Activated CD8-positive, alpha-beta T cell treated with anti-CD3 and anti-CD28 coated beads, Interleukin-2, amount 10 ng/mL, durations not matched to agents 7 days and 5 days (primary cell): ENCODE results near the gene HPS1. TPM values are rescaled to one million over a fixed set of nuclear protein-coding genes. Genes with fewer than 3 reads are reported as not detected.
A peak's percentile ranks its signal among the peaks of the same experiment; 100 is the strongest.
"Not testable (repeated sequence)": the region's sequence is repeated elsewhere in the genome, so short reads cannot be mapped to it uniquely, and the experiment has no call there.

Source experiments
- ATAC-seq: fragments of 150-1000 bp; cut with Tn5 transposase; one replicate; pipeline ENCODE4 v1.10.0; 2021; ENCODE audit warnings: moderate library complexity
- CTCF ChIA-PET: fragments of 350-600 bp; sonication (Branson Sonifier 250); formaldehyde crosslinking; loops from one replicate; lab custom pipeline; 2021; ENCODE audit warnings: antibody characterized with exemption; lab: Charles Lee
- POLR2A ChIA-PET: fragments of 350-600 bp; sonication (Branson Sonifier 250); formaldehyde crosslinking; loops from one replicate; lab custom pipeline; 2021; ENCODE audit warnings: antibody characterized with exemption; lab: Charles Lee
- DNase-seq: peaks from one replicate; pipeline ENCODE4 v3.0.0-alpha.2; 2020
- H3K27ac Mint-ChIP-seq: one replicate; pipeline ENCODE4 v1.8.0; 2021; ENCODE audit warnings: mild to moderate bottlenecking, mixed read lengths
- H3K27me3 Mint-ChIP-seq: one replicate; pipeline ENCODE4 v1.8.0; 2021; ENCODE audit warnings: low read depth, mixed read lengths
- H3K36me3 Mint-ChIP-seq: one replicate; pipeline ENCODE4 v1.8.0; 2021; ENCODE audit warnings: low read depth, mixed read lengths
- H3K4me1 Mint-ChIP-seq: one replicate; pipeline ENCODE4 v1.8.0; 2021; ENCODE audit warnings: low read depth, mixed read lengths
- H3K4me3 Mint-ChIP-seq: one replicate; pipeline ENCODE4 v1.8.0; 2021; ENCODE audit warnings: mild to moderate bottlenecking, mixed read lengths
- H3K9me3 Mint-ChIP-seq: one replicate; pipeline ENCODE4 v1.8.0; 2022; ENCODE audit warnings: mixed read lengths; ENCODE audit not compliant: insufficient read depth
- total RNA-seq, 2 experiments: library from RNA; stranded (reverse); gene quantifications; one replicate each; pipeline ENCODE4 v1.2.3, GENCODE V29; 2021

Gene HPS1
- total RNA-seq, 2 experiments from 2014 or later: 85.2 to 91.9 TPM

GRCh38 chr10:98394851-98395440, 51.8 kb downstream of the HPS1 start:
- no peak overlapping the region for H3K4me3 Mint-ChIP-seq
- no peak for DNase-seq
- peaks cover 2% of the 10 kb centered on the region for H3K36me3 Mint-ChIP-seq
- POLR2A ChIA-PET: no interaction called here
- H3K27ac Mint-ChIP-seq: no peak overlapping the region
- H3K4me1 Mint-ChIP-seq: peaks cover 24% of the 10 kb centered on the region
- no peaks in the 10 kb centered on the region for H3K9me3 Mint-ChIP-seq
- H3K27me3 Mint-ChIP-seq: no peaks in the 10 kb centered on the region
- CTCF ChIA-PET: interaction anchor here (1.1 kb wide), 1 partner anchor 18 kb away, joined by 3 read pairs; no protein-coding TSS in a partner anchor
- ATAC-seq: no peak

GRCh38 chr10:98391578-98391991, 55.1 kb downstream of the HPS1 start:
- peak overlapping the region; percentile 58 for H3K4me3 Mint-ChIP-seq
- peak overlapping the region; percentile 87 for H3K27ac Mint-ChIP-seq
- no peaks in the 10 kb centered on the region for H3K9me3 Mint-ChIP-seq
- H3K27me3 Mint-ChIP-seq: no peaks in the 10 kb centered on the region
- DNase-seq (peak; percentile 54), ATAC-seq (peak; percentile 76)
- peaks cover 26% of the 10 kb centered on the region for H3K4me1 Mint-ChIP-seq
- H3K36me3 Mint-ChIP-seq: peaks cover 2% of the 10 kb centered on the region
- POLR2A ChIA-PET: interaction anchor here (1.3 to 1.7 kb wide), 2 partner anchors 12 to 54 kb away, joined by 3 read pairs; no protein-coding TSS in a partner anchor
- CTCF ChIA-PET: interaction anchor here (1.7 kb wide), 1 partner anchor 34 kb away, joined by 7 read pairs; no protein-coding TSS in a partner anchor

GRCh38 chr10:98391065-98391464, 55.7 kb downstream of the HPS1 start:
- CTCF ChIA-PET: interaction anchor here (1.7 kb wide), 1 partner anchor 34 kb away, joined by 7 read pairs; no protein-coding TSS in a partner anchor
- DNase-seq (peak; percentile 41), ATAC-seq (peak; percentile 70)
- H3K36me3 Mint-ChIP-seq: peaks cover 2% of the 10 kb centered on the region
- H3K27ac Mint-ChIP-seq: peak overlapping the region; percentile 87
- no peaks in the 10 kb centered on the region for H3K27me3 Mint-ChIP-seq
- H3K4me1 Mint-ChIP-seq: peaks cover 26% of the 10 kb centered on the region
- no peaks in the 10 kb centered on the region for H3K9me3 Mint-ChIP-seq
- POLR2A ChIA-PET: interaction anchor here (1.3 to 1.7 kb wide), 2 partner anchors 12 to 55 kb away, joined by 3 read pairs; no protein-coding TSS in a partner anchor
- peak overlapping the region; percentile 58 for H3K4me3 Mint-ChIP-seq

GRCh38 chr10:98390406-98390805, 56.3 kb downstream of the HPS1 start:
- DNase-seq (no peak), ATAC-seq (no peak)
- CTCF ChIA-PET: interaction anchor here (1.7 kb wide), 1 partner anchor 35 kb away, joined by 7 read pairs; no protein-coding TSS in a partner anchor
- H3K4me1 Mint-ChIP-seq: peaks cover 26% of the 10 kb centered on the region
- H3K9me3 Mint-ChIP-seq: no peaks in the 10 kb centered on the region
- no peak overlapping the region for H3K4me3 Mint-ChIP-seq
- POLR2A ChIA-PET: interaction anchor here (1.7 kb wide), 1 partner anchor 55 kb away, joined by 3 read pairs; no protein-coding TSS in a partner anchor
- H3K27ac Mint-ChIP-seq: peak overlapping the region; percentile 17
- H3K36me3 Mint-ChIP-seq: peaks cover 2% of the 10 kb centered on the region
- H3K27me3 Mint-ChIP-seq: no peaks in the 10 kb centered on the region

DNA sequence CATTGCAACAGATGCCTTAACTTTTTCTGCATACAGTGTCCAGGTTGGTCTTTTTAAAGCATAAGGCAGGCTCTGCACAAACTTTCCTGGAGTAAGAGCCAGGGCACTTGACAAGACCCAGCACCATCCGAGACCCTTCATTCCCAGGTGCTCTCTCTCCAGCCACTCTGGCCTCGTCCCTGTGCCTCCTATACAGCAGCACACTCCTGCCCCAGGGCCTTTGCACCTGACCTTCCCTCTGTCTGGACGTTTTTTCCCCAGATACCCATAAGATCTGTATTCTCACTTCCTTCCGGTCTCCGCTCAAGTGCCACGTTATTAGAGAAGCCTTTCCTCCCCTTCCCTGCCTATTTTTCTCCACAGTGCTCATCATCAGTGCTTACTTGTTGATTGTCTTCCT, 57.3 kb downstream of the HPS1 start:
- Mint-ChIP-seq H3K27ac (peak overlapping the region; percentile 0), H3K27me3 (no peaks in the 10 kb centered on the region), H3K4me3 (no peak overlapping the region), H3K36me3 (peaks cover 2% of the 10 kb centered on the region), H3K4me1 (peaks cover 26% of the 10 kb centered on the region), H3K9me3 (no peaks in the 10 kb centered on the region)
- ChIA-PET POLR2A (no interaction called here), CTCF (no interaction called here)
- ATAC-seq (no peak), DNase-seq (no peak)

DNA sequence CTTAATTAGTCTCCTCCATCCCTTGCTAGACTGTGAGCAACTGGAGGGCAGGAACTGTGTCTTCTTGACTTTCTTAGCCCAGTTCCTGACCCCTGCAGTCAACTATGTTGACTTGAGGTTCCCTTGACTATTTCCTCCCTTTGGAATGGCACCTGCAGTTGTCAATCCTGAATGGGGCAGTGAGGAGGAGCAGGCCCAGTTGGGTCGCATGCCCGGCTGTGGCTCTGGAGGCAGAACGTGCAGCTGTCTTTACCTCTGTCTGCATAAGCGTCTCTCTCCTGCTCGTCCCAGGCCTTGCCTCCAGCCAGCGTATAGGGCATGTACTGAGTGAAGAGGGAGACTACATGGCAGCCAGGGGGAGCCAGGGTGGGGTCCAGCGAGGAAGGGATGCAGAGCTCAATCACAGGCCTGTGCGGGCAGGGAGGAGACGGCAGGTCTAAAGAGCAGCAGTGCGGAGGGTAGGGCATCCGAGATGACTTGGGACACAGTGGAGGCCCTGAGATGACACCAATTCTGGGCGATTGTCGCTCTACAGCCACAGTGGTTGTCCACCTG, 58.6 kb downstream of the HPS1 start:
- Mint-ChIP-seq H3K36me3 (peaks cover 2% of the 10 kb centered on the region), H3K4me3 (no peak overlapping the region), H3K4me1 (peaks cover 26% of the 10 kb centered on the region), H3K27me3 (no peaks in the 10 kb centered on the region), H3K9me3 (no peaks in the 10 kb centered on the region), H3K27ac (no peak overlapping the region)
- DNase-seq (no peak), ATAC-seq (no peak)
- ChIA-PET POLR2A (no interaction called here), CTCF (no interaction called here)

DNA sequence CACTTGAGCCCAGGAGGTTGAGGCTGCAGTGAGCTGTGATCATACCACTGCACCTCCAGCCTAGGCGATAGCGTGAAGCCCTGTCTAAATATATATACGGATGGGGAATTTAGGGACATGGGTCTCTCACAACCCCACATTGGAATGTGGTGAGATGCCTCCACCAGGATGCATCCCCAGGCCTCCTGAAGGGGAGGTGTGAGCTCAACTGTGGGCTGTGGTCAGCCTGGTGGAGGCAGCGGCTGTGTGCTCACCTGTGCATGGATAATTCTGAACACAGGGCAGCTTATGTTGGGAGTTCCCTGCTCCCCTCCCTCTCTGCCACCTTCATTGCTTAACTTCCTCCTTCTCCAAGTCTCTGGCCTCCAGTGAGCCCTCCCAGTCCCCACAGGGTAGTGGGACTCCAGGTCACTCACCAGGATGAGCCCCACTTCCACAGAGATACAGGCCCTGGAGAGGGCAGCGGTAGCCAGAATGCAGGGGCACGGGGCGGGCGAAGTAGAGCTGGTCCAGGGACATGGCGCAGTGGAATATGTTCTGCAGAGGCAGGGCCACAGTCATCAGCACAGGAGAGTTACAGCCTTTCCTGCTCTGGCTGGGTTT, 62.1 kb downstream of the HPS1 start:
- CTCF ChIA-PET: no interaction called here
- no peaks in the 10 kb centered on the region for H3K36me3 Mint-ChIP-seq

GRCh38 chr10:98383869-98384268, 62.9 kb downstream of the HPS1 start:
- no peak overlapping the region for H3K4me3 Mint-ChIP-seq
- H3K9me3 Mint-ChIP-seq: no peaks in the 10 kb centered on the region
- CTCF ChIA-PET: no interaction called here
- no peaks in the 10 kb centered on the region for H3K27me3 Mint-ChIP-seq
- no peak for ATAC-seq
- no peak overlapping the region for H3K27ac Mint-ChIP-seq
- no peaks in the 10 kb centered on the region for H3K36me3 Mint-ChIP-seq
- POLR2A ChIA-PET: no interaction called here
- no peak for DNase-seq
- H3K4me1 Mint-ChIP-seq: peaks cover 2% of the 10 kb centered on the region

More for the DNA sequence above, 62.1 kb downstream of the HPS1 start:
- Mint-ChIP-seq H3K27me3 (no peaks in the 10 kb centered on the region), H3K9me3 (no peaks in the 10 kb centered on the region), H3K4me3 (no peak overlapping the region), H3K4me1 (peaks cover 2% of the 10 kb centered on the region), H3K27ac (no peak overlapping the region)
- no peak for DNase-seq
- ATAC-seq: no peak
- POLR2A ChIA-PET: no interaction called here

DNA sequence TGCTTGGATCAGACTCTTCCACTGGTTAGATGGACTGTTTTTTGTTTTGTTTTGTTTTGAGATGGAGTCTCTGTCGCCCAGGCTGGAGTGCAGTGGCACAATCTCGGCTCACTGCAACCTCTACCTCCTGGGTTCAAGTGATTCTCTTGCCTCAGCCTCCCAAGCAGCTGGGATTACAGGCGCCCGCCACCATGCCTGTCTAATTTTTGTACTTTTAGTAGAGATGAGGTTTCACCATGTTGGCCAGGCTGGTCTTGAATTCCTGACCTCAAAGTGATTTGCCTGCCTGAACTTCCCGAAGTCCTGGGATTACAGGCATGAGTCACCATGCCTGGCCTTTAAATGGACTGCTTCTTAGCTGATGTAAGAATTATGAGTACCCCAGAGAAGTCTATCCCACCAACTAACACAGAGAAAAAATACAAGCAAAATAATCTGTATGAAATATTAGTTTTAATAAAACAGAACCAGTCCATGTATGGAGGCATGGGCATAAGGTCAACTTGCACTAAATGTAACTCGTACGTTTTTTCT, 63.5 kb downstream of the HPS1 start:
- POLR2A ChIA-PET: interaction anchor here (0.6 kb wide), 1 partner anchor 244 kb away, joined by 3 read pairs; no protein-coding TSS in a partner anchor
- H3K9me3 Mint-ChIP-seq, H3K27ac Mint-ChIP-seq, CTCF ChIA-PET, H3K27me3 Mint-ChIP-seq, H3K4me1 Mint-ChIP-seq, H3K4me3 Mint-ChIP-seq, H3K36me3 Mint-ChIP-seq, ATAC-seq, DNase-seq: not testable (repeated sequence)

DNA sequence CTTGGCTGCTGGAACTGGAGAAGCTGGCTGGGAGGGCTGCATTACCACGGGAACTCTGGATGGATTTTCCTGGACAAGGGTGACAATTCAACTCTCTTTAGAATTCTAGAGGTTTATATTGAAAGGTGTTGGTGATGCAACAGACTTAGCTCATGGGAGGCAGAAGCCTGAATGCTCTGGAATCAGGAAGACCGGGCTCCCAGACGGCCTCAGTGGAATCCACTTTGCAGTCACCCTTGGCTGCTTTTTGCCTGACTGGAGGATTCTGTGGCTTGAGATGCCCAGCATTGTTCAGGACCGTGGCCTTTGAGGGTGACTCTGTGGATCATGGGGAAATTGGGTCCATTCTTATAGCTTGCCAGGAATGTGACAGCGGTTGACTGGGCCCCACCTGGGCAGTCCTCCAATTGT, 64.0 kb downstream of the HPS1 start:
- ATAC-seq (no peak), DNase-seq (no peak)
- Mint-ChIP-seq H3K9me3 (no peaks in the 10 kb centered on the region), H3K27ac (no peak overlapping the region), H3K4me1 (peaks cover 2% of the 10 kb centered on the region), H3K4me3 (no peak overlapping the region), H3K27me3 (no peaks in the 10 kb centered on the region), H3K36me3 (no peaks in the 10 kb centered on the region)
- CTCF ChIA-PET: no interaction called here
- POLR2A ChIA-PET: interaction anchor here (0.6 to 0.7 kb wide), 2 partner anchors 243 to 494 kb away, joined by 3 read pairs; no protein-coding TSS in a partner anchor

GRCh38 chr10:98380493-98381339, 66.0 kb downstream of the HPS1 start:
- POLR2A ChIA-PET: no interaction called here
- CTCF ChIA-PET: no interaction called here
- H3K27ac Mint-ChIP-seq: no peak overlapping the region
- H3K4me3 Mint-ChIP-seq: no peak overlapping the region
- H3K27me3 Mint-ChIP-seq: peaks cover 1% of the 10 kb centered on the region
- ATAC-seq (no peak), DNase-seq (no peak)
- no peaks in the 10 kb centered on the region for H3K36me3 Mint-ChIP-seq
- no peaks in the 10 kb centered on the region for H3K4me1 Mint-ChIP-seq
- H3K9me3 Mint-ChIP-seq: no peaks in the 10 kb centered on the region
